Cerebellar nuclear complex (tissue), 1 donor: Measurements from ENCODE around the gene ARHGDIA.
"Not testable (repeated sequence)": the region's sequence is repeated elsewhere in the genome, so short reads cannot be mapped to it uniquely, and the experiment has no call there.

Source experiments
- DNase-seq, 2 experiments: peaks; one replicate each; lab custom pipeline; 2025; lab: John Stamatoyannopoulos, UW

The ARHGDIA gene

GRCh38 chr17:81843713-81844326, 27.3 kb downstream of the ARHGDIA start:
- no peak for DNase-seq

- no peak for DNase-seq
Observed at GRCh38 chr17:81842725-81843504, 28.2 kb downstream of the ARHGDIA start.

- DNase-seq = no peak
Observed at GRCh38 chr17:81842378-81842724, 28.8 kb downstream of the ARHGDIA start.

DNA sequence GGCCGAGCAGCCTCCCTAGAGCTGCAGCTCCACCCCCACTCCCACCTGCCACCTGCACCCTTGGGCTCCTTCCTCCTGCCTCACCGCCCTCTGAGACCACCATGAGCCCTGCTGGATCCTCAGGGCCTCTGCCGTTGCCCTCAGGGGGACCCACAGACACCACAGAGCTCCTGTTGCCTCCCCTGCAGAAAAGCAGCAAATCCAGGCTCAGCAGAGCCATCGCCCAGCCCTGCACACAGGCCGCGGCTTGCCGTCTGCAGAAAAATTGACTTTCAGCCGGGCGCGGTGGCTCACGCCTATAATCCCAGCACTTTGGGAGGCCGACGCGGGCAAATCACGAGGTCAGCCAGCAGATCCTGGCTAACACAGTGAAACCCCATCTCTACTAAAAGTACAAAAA, 29.3 kb downstream of the ARHGDIA start:
- no peak for DNase-seq

DNA sequence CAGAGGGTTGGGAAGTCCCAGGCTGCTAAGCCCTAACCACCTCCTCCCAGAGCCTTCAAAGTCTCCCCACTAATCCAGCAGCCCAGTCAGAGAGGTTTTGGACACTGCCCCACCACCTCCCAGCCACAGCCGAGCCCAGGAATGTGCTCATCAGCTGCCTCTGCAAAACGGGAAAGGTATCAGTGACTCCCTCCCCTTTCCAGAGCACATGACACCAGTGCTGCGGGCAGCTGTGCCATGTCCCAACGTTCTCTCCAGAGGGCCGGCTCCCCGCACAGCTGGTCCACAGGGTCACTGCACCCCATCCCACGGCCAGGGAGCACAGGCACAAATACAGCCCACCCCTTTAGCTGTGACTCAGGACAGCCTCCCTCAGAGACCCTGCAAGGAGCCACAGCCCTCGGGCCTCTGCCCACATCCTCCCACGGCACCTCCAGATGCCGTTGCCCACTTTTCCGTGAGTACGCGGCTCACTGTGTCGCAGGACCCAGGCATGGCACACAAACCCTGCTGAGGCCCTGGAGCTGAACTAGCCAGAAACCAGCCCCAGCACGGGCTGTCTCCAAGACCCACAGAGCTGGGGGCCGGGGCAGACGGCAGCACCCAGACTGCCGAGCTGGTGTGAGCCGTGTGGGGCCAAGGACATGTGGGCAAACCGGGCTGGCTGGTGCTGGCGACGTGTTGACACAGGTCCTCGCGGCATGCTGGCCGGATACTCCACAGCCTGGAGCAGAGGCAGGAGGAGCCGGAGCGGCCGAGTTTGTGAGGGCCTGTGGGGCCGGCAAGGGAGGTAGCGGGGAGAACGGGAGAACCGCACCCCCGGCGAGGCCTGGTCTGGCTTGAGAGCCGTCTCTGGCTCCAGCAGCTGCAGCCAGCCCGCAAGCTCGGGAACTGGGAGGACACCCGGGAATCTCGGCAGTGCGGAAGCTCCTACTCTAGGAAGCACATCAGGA, 30.0 kb downstream of the ARHGDIA start:
- DNase-seq = no peak

DNA sequence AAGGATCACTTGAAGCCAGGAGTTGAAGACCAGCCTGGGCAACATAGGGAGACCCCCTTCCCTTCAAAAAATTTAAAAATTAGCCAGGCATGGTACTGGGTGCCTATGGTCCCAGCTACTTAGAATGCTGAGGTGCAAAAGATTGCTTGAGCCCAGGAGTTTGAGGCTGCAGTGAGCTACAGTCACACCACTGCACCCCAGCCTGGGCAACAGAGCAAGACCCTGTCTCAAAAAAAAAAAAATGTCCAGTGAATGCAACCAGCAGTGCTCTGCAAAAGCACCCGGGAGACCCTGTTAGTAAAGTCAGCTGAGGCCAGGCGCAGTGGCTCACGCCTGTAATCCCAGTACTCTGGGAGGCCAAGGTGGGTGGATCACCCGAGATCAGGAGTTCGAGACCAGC, 31.1 kb downstream of the ARHGDIA start:
- DNase-seq = not testable (repeated sequence)

GRCh38 chr17:81839301-81839700, 31.8 kb downstream of the ARHGDIA start:
- no peak for DNase-seq

DNA sequence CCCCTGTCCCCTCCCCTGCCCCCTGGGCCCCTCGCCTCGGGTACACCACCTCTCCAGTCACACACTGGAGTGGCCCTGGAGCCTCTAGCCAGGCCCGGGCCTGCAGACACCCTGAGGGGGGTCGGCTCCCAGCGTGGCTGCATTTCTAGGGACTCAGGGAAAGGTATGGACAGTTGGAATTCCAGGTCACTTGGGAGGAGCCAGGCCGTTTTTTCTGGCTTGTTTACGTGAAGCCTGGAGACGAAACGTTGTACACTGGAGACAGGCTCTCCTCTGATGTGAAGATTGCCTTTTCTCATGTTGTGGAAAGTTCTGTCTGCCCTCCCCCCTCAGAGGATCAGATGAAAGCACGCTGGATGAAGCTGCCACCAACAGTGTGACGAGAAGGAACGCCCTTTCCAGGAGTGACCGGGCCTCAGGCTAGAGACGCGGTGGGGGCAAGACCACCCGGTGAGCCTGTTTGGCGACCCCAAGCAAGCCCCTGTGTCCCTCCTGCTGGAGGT, 32.3 kb downstream of the ARHGDIA start:
- DNase-seq = no peak

- no peak for DNase-seq
Observed at GRCh38 chr17:81837641-81838040, 33.5 kb downstream of the ARHGDIA start.

- no peak for DNase-seq
Observed at GRCh38 chr17:81834831-81835267, 36.3 kb downstream of the ARHGDIA start, which contains the start of gene PPP1R27. Gene PPP1R27 (minus strand): TSS chr17:81835050. CDS start chr17:81834953, 97 bp downstream.

GRCh38 chr17:81833921-81834830, 37.0 kb downstream of the ARHGDIA start:
- DNase-seq = no peak

DNA sequence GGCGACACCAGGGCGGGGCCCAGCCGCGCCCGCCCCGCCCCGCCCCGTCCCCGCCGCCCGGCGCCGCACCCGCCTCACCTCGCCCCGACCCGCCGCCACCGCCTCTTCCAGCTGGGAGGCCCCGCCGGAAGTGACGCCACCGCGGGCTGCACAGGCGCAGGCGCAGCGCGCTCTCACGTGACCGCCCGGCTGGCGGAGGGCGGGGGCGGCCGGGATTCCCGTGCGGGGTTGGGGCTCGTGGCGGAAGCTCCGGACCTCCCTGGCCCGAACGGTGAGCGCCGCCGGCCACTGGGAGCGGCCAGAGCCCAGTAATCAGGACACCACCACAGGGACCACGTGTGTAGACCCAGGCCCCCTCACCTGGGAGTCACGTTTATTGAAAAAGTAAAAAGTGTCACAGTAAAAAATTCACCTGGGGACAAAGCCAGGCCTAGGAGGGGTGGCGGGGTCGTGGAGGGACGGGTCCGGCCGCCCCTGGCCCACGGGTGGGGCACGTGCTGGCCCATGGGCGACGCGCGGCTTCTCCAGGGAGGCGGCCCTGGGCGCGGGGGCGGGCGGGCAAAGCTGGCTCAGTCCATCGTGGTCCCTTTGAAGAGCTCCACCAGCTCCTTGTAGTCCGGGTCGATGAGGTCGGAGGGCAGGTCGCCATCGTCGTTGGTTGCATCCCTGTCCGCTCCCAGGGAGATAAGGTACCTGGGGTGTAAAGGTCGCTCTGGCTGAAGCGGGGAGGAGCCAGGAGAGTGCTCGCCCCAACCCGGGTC, 37.8 kb downstream of the ARHGDIA start, which contains the start of gene MCRIP1:
Gene MCRIP1 (minus strand): TSS at position 132 of the 761 bp plus-strand sequence. CDS start 8,785 bp downstream, outside the sequence.
- peak in 1 of 2 experiments; percentile 25 for DNase-seq

DNA sequence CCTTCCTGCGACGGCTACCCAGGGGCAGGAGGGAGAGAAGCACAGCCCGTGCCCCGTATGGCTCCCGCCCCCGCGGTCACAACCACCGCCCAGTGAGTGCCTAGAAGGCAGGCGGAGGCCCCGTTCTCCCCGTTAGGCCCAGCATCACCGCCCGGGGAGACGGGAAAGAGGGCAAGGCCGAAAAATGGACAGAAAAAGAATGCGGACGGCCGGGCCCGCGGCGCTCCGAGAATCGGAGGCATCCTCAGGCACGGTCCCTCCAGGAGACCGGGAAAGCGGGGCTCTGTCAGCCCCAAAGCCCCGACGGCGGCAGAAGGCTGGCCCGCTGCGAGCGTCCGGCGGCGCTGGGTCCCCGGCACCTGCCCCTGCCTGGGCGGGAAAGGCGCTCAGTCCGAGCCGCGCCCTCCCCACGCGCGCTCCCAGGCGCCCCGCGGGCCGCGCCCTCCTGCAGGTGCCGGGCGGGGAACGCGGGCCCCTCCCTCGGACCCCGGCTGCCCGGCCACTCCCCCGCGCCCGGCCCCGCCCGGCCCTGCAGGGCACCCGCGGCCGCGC, 38.5 kb downstream of the ARHGDIA start:
- no peak for DNase-seq

GRCh38 chr17:81831957-81832607, 39.1 kb downstream of the ARHGDIA start:
- DNase-seq = no peak

GRCh38 chr17:81831563-81831956, 39.6 kb downstream of the ARHGDIA start:
- DNase-seq = no peak

DNA sequence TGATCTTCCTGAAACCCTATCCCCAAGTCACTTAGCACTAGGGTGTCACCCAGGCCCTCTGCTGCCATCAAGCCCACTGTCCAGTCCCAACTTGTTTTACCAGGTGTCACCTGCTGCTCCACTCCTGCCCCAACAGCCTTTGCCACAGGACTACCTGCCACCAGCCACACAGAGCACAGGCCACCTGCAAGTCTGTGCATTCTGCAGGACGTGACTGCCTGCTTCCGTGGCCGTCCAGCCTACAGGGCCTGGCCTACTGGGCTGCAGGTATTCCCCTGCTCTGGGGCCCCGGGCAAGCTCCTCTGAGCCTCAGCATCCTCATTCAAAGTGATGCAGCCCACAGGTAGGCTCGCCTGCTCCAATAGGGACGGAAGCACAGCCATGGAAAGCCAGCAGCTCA, 41.3 kb downstream of the ARHGDIA start:
- DNase-seq = no peak

DNA sequence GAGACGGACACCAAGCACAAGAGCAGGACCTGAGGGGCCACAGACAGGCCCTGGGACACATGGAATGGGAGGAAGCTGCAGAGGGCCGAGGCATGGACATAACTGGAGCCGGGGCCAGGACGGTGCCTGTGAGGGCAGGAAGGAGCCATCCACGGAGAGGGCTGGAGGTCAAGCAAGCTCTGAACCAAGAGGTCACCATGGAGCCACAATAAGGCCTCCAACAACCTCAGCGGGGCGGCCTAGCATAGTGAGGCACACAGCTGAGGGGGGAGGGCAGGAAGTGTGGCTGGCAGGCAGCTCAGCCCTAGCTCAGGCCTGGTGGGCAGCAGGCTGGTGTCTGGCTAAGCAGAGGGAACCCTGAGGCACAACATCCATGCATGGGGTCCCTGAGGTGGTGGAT, 42.5 kb downstream of the ARHGDIA start:
- no peak for DNase-seq

- DNase-seq = no peak
Observed at GRCh38 chr17:81825841-81826466, 45.2 kb downstream of the ARHGDIA start.

- DNase-seq = no peak
Observed at GRCh38 chr17:81824595-81824994, 46.5 kb downstream of the ARHGDIA start.
